Measurements from ENCODE around the gene C16orf90.

- TF ChIP-seq EZH2 (IDR thresholded peaks at IDR 0.05; ENCODE audit: low read length, missing control alignments) (no peak), CTCF (conservative IDR thresholded peaks at IDR 0.05 in 1 of 2, IDR thresholded peaks at IDR 0.05 in 1 of 2; ENCODE audit: low read depth in 1 of 2, low read length in 2 of 2) (no peak)
Measured at GRCh38 chr16:3474136-3474779, 21.0 kb downstream of the C16orf90 start.

Data from fibroblast of lung (primary cell).